Stimulated activated CD4-positive, alpha-beta T cell treated with anti-CD3 and anti-CD28 coated beads, Interleukin-15, amount 100 ng/mL, for 48 hours (primary cell): Measurements from ENCODE around the gene RASSF7.

Experiments used
- DNase-seq, 2 donors: peaks; one replicate each; pipeline ENCODE4 v3.0.0-alpha.2; 2020; ENCODE audit warnings: low read depth in 2 of 2

The RASSF7 gene

GRCh38 chr11:610146-610801 is 49.5 kb downstream of the RASSF7 start:
- no peak for DNase-seq

DNA sequence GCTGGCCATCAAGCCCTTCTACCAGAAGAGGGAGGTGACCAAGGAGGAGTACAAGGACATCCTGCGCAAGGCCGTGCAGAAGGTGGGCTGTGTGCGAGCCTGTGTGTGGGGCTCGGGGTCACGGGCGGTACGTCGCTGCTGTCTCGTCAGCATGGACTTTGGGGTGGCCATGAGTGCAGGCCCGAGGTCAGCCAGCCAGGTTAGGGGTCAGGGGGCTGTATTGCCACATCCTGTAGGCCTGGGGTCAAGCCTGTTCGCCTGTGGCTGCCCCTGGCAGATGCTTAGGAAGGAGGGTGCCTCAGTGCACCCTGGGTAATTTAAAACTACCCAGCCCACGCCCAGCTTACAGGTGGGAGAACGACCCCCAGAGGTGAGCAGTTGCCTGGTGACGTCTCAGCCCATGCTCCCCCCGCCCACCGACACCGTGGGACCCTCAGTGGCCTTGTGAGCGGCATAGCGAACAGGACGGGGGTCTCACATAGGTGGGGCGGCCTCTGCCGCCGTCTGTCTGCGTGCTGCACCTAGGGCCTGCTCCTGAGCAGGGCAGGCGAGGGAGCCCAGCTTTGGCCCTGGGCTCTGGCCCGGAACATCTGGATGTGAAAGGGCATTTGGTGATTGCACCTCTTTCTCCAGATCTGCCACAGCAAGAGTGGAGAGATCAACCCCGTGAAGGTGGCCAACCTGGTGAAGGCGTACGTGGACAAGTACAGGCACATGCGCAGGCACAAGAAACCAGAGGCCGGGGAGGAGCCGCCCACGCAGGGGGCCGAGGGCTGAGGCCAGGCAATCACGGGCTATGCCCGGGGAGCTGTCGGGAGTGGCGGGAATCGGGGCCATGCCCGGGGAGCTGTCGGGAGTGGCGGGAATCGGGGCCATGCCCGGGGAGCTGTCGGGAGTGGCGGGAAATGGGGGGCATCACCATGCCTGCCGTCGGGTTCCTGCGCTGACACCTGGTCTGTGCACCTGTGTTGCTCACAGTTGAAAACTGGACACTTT is 50.5 kb downstream of the RASSF7 start:
- no peak for DNase-seq

DNA sequence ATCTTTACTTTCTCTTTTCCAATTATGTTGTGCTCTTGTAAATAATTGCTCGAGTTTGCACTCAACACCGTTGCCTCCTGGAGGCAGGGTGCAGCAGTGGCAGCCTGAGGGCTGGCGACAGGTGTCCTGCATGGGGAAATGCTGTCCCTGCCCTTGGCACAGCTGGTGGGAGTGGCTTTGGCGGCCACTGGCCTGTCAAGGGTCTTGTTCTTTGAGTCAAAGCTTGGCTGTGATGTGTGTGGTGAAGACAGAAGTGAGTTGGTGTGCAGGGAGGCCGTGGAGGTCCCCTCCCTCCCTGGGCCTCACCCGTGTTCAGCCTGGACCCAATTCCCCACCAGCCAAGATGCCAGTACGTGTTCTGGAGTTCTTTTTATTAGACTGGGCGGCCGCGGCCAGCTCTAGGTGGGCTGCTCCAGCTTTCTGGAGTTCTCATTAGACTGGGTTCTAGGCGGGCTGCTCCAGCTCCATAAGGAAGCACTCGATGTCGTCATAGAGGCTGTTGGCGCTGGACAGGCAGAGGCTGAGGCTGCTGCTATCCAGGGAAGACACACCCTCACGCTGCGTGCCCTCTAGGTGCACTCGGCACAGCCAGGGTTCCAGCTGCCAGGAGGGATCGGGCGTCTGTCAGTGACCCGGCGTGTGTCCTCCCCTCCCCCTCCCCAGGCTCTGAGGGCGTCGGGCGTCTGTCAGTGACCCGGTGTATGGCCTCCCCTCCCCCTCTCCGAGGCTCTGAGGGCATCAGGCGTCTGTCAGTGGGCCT is 51.6 kb downstream of the RASSF7 start:
- no peak for DNase-seq

GRCh38 chr11:612961-613300 is 52.2 kb downstream of the RASSF7 start:
- no peak for DNase-seq

DNA sequence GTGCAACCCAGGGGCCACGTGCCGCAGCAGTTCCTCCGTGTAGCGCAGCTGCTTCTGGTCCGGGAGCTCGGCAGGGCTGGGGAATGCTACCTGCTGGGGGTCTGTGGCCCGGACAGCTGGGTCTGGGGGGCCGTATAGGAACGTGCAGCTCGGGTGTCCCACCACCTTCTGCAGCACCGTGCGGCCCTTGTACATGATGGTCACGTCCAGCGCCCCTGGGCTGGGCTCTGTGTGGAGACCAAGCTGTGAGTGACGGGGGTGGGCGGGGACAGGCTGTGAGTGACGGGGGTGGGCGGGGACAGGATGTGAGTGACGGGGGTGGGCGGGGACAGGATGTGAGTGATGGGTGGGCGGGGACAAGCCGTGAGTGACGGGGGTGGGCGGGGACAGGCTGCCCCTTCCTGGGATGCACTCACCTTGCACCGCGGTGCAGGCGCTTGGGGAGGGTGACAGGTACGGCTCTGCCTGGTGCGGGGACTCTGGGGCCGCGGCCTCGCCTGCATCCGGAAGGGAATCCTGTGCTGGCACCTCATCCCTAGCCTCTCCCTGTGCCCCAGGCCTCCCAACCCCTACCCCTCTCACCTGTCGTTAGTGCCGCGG is 52.7 kb downstream of the RASSF7 start:
- DNase-seq: peak; percentile 73 to 86
